Ascending aorta (tissue), 2 donors: Measurements from ENCODE around the gene MGAT5B. TPM values are rescaled to one million over a fixed set of nuclear protein-coding genes. Genes with fewer than 3 reads are reported as not detected.

ENCODE experiments used
- DNase-seq, 2 donors: peaks; one replicate each; pipeline ENCODE4 v3.0.0-alpha.2; 2019; ENCODE audit warnings: low spot score in 2 of 2
- H3K27ac ChIP-seq, 2 donors: fragments of 200-600 bp; sonication (generic); one replicate each; pipeline ENCODE4 v1.5.1; 2016 to 2017; ENCODE audit warnings: mild to moderate bottlenecking in 1 of 2
- H3K27me3 ChIP-seq: fragments of 200-600 bp; sonication (generic); one replicate; pipeline ENCODE4 v1.5.1; 2017
- H3K36me3 ChIP-seq, 2 donors: fragments of 200-600 bp; sonication (generic); one replicate each; pipeline ENCODE4 v1.5.1; 2016
- H3K4me1 ChIP-seq, 2 donors: fragments of 200-600 bp; sonication (generic); one replicate each; pipeline ENCODE4 v1.5.1; 2016 to 2017; ENCODE audit warnings: mild to moderate bottlenecking in 1 of 2
- H3K4me3 ChIP-seq, 2 donors: fragments of 200-600 bp; sonication (generic); one replicate each; pipeline ENCODE4 v1.5.1; 2016 to 2017; ENCODE audit warnings: mild to moderate bottlenecking in 1 of 2
- H3K9me3 ChIP-seq, 2 donors: fragments of 200-600 bp; sonication (generic); one replicate each; pipeline ENCODE4 v1.5.1; 2016
- intact Hi-C: fragments of 100-400 bp; cut with DNase I; formaldehyde crosslinking; loops from one replicate; pipeline ENCODE4 v1.15.1; 2023
- total RNA-seq: library from RNA; depleted of rRNA; stranded (reverse); fragments of >200 nt; gene quantifications from one replicate; pipeline ENCODE4 v1.1.0, GENCODE V29; 2016
- TF ChIP-seq, protein P1 (sequence below), 3 experiments: fragments of 200-600 bp in 2 of 3; fragments of 450-650 bp in 1 of 3; sonication (generic) in 2 of 3; IDR thresholded peaks; one replicate each; pipeline ENCODE4 v1.5.1; 2016 to 2019; ENCODE audit warnings: antibody characterized with exemption in 3 of 3, mild to moderate bottlenecking in 1 of 3, moderate library complexity in 1 of 3

MGAT5B gene
- total RNA-seq, 1 donor from 2014 or later: not detected

DNA sequence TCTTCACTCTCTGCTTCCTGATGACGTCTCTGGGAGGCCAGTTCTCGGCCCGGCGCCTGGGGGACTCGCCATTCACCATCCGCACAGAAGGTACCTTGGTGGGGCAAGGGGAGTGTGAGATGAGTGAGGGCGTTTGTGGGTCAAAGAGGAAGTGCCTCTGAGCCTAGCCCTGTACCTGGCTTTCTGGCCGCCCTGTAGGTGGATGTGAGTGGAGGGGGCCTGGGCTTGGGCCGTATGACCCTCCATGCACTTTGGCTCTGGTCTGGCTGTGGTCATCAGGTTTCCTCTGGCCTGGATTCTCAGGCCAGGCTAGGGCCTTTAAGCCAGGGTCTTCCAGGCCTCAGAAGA lies 4.6 kb downstream of the MGAT5B start:
- intact Hi-C loops: no loop called here
- Histone ChIP-seq H3K4me1 (peaks cover 0 to 12% of the 10 kb centered on the region in 2 donors), H3K4me3 (no peak overlapping the region), H3K36me3 (no peaks in the 10 kb centered on the region), H3K27me3 (peaks cover 15% of the 10 kb centered on the region), H3K9me3 (no peaks in the 10 kb centered on the region), H3K27ac (no peak overlapping the region)
- no peak for DNase-seq
- TF ChIP-seq, protein P1, sequence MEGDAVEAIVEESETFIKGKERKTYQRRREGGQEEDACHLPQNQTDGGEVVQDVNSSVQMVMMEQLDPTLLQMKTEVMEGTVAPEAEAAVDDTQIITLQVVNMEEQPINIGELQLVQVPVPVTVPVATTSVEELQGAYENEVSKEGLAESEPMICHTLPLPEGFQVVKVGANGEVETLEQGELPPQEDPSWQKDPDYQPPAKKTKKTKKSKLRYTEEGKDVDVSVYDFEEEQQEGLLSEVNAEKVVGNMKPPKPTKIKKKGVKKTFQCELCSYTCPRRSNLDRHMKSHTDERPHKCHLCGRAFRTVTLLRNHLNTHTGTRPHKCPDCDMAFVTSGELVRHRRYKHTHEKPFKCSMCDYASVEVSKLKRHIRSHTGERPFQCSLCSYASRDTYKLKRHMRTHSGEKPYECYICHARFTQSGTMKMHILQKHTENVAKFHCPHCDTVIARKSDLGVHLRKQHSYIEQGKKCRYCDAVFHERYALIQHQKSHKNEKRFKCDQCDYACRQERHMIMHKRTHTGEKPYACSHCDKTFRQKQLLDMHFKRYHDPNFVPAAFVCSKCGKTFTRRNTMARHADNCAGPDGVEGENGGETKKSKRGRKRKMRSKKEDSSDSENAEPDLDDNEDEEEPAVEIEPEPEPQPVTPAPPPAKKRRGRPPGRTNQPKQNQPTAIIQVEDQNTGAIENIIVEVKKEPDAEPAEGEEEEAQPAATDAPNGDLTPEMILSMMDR (IDR thresholded peaks at IDR 0.05): no peak

- intact Hi-C loops: no loop called here
- peaks cover 12% of the 10 kb centered on the region for H3K27me3 ChIP-seq
Measured at GRCh38 chr17:76873856-76874255, 5.7 kb downstream of the MGAT5B start.

GRCh38 chr17:76877437-76877836 lies 9.2 kb downstream of the MGAT5B start:
- intact Hi-C loops: no loop called here

More at GRCh38 chr17:76873856-76874255, 5.7 kb downstream of the MGAT5B start:
- Histone ChIP-seq H3K27ac (no peak overlapping the region), H3K9me3 (no peaks in the 10 kb centered on the region), H3K36me3 (no peaks in the 10 kb centered on the region), H3K4me1 (peaks cover 0 to 10% of the 10 kb centered on the region in 2 donors), H3K4me3 (no peak overlapping the region)
- TF ChIP-seq, protein P1 (IDR thresholded peaks at IDR 0.05): no peak
- no peak for DNase-seq

DNA sequence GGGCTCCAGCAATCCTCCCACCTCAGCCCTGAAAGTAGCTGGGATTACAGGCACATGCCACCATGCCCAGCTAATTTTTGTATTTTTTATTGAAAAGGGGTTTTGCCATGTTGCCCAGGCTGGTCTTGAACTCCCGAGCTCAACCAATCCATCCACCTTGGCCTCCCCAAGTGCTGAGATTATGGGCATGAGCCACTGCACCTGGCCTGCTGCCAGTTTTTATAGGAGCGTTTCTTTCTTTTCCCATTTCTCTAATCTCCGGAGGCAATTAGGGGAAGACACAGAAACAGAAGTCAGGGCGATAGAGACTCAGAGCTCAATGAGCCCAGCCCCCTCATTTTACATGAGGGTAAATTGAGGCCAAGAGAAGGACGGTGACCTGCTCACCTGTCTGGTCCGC lies 10.4 kb downstream of the MGAT5B start:
- H3K4me3 ChIP-seq: no peak overlapping the region
- no peak overlapping the region for H3K27ac ChIP-seq
- no peaks in the 10 kb centered on the region for H3K4me1 ChIP-seq
- intact Hi-C loops: no loop called here
- no peaks in the 10 kb centered on the region for H3K36me3 ChIP-seq
- no peak for DNase-seq
- TF ChIP-seq, protein P1 (IDR thresholded peaks at IDR 0.05): no peak
- H3K9me3 ChIP-seq: no peaks in the 10 kb centered on the region
- no peaks in the 10 kb centered on the region for H3K27me3 ChIP-seq

More at GRCh38 chr17:76877437-76877836, 9.2 kb downstream of the MGAT5B start:
- H3K4me3 ChIP-seq: no peak overlapping the region
- H3K4me1 ChIP-seq: no peaks in the 10 kb centered on the region
- no peaks in the 10 kb centered on the region for H3K9me3 ChIP-seq
- DNase-seq: no peak
- no peak overlapping the region for H3K27ac ChIP-seq
- TF ChIP-seq, protein P1 (IDR thresholded peaks at IDR 0.05): no peak
- H3K27me3 ChIP-seq: no peaks in the 10 kb centered on the region
- no peaks in the 10 kb centered on the region for H3K36me3 ChIP-seq

- DNase-seq: no peak
- TF ChIP-seq, protein P1 (IDR thresholded peaks at IDR 0.05): no peak
- Histone ChIP-seq H3K9me3 (no peaks in the 10 kb centered on the region), H3K36me3 (no peaks in the 10 kb centered on the region), H3K27ac (no peak overlapping the region), H3K4me3 (no peak overlapping the region), H3K4me1 (no peaks in the 10 kb centered on the region), H3K27me3 (no peaks in the 10 kb centered on the region)
- intact Hi-C loops: no loop called here
Measured at GRCh38 chr17:76879254-76879653, 11.1 kb downstream of the MGAT5B start.

DNA sequence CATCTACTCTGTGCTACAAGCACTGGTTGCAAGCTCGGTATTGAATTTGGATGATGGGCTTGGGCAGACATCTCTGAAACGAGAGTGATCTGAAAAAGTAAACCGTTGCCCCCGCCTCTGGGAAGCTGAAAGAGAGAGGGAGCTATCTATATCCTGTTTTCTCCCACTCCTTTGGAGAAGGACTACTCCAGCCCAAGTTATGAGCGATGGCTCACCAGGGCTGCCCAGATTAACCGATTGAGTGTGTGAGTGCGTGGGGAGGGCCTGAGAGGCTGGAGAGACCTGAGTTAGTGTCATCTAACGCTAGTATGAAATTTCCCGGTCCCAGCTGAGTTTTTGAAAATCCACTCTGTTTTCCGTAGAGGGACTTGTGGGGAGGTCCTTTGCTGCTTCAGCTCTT lies 11.5 kb downstream of the MGAT5B start:
- intact Hi-C loops: no loop called here
- Histone ChIP-seq H3K27me3 (no peaks in the 10 kb centered on the region), H3K36me3 (no peaks in the 10 kb centered on the region), H3K27ac (no peak overlapping the region), H3K4me3 (no peak overlapping the region), H3K4me1 (no peaks in the 10 kb centered on the region), H3K9me3 (no peaks in the 10 kb centered on the region)
- DNase-seq: no peak
- TF ChIP-seq, protein P1 (IDR thresholded peaks at IDR 0.05): no peak
